NB4 (cell line): ENCODE data around the gene PRSS21.

Source experiments
- CTCF ChIP-seq: IDR thresholded peaks from one replicate; pipeline ENCODE4 v1.5.1; 2012; ENCODE audit warnings: low read depth, low read length
- MYC ChIP-seq: IDR thresholded peaks from 2 replicates; pipeline ENCODE4 v1.6.1; 2011; ENCODE audit warnings: low read depth, low read length

GRCh38 chr16:2795395-2796143 is 21.5 kb upstream of the PRSS21 start:
- TF ChIP-seq MYC (no peak), CTCF (no peak)
